Activated CD8-positive, alpha-beta memory T cell treated with anti-CD3 and anti-CD28 coated beads, Interleukin-2, amount 50 U/mL, for 1 hour (primary cell): ENCODE data around the gene FUT7.
"Not testable (repeated sequence)": the region's sequence is repeated elsewhere in the genome, so short reads cannot be mapped to it uniquely, and the experiment has no call there.

Source experiments
- DNase-seq: peaks from one replicate; pipeline ENCODE4 v3.0.0-alpha.2; 2020; ENCODE audit errors: extremely low read depth

The FUT7 gene

DNA sequence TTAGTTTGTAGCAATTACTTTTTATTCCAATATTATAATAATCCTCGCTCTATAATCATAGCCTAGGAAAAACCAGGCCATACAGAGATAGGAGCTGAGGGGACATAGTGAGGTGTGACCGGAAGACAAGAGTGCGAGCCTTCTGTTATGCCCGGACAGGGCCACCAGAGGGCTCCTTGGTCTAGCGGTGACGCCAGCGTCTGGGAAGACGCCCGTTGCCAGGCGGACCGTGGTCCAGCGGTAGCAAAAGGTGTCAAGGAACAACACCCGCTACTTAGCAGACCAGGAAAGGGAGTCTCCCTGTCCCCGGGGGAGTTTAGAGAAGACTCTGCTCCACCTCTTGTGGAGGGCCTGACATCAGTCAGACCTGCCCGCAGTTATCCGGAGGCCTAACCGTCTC, 27.6 kb downstream of the FUT7 start:
- not testable (repeated sequence) for DNase-seq

DNA sequence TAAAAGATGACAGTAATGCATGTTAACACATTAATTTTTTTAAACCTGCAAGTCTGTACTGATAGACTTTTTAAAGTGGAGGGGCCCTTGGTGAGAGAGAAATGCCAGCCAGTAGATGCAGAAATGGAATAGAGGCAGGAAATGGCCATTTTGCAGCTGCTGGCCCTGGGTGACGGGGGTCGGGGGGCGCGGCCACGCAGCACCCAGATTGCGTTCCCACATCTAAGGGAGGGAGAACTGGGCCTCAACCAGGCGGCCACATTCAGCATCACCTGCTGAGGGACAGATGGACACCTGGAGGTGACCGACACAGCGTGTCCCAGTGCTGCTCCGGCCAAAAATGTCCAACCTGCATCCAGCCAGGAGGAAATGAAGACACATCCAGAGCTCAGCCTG, 29.2 kb downstream of the FUT7 start:
- no peak for DNase-seq

DNA sequence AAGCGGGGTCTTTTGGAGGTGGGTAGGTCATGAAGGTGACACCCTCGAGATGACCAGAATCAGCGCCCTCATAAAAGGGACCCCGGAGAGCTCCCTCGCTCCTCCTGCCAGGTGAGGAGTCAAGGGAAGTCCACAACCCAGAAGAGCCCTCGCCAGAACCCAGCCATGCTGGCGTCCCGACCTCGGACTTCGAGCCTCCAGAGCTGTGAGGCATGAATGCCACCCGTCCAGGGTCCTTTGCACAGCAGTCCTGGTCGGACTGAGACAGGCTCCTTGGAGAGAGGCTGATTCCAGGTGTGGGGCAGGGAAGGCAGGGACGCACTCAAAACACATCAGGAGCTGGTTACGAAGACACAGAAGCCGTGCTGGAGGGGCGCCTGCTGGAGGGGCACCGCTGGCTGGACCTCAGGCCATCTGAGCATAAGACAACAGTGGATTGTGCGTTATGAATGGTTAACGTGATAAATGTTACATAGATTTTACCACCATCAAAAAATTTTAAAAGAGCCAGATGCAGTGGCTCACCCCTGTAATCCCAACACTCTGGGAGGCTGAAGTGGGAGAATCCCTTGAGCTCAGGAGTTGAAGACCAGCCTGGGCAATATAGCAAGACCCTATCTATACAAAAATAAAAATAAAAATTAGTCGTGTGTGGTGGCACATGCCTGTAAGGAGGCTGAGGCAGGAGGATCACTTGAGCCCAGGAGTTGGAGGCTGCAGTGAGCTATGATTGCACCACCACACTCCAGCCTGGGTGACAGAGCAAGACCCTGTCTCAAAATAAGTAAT, 29.8 kb downstream of the FUT7 start:
- DNase-seq: no peak

DNA sequence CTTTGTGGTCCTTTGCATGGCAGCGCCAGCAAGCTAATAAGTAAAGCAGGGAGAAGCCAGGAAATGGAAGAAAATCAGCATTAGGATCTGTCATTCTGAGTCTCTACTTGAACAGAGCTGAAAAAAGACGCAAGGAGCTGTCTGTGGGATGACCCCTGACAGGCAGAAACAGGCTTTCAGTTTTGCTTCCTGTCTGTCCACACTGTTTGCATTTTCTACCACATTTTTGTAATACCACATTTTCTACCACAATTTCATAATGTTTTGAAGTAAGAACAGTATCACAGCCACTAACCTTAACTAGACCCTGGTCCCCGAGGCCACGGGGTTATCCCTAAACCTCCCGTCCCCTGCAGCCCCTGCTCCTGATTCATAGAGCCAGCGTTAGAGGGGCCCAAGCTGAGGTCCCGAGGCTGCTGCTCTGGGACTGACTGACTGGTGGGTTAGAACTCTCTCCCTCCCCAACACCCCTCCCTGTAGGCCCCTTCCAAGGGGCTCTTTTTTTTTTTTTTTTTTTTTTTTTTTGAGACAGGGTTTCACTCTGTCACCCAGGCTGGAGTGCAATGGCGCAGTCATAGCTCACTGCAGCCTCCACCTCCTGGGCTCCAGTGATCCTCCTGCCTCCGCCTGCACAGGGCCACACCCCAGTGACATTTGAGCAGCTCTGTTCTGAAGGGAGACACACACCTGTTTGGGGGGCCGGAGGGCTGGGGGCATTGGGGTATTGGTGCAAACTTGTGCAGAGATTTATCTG, 31.5 kb downstream of the FUT7 start:
- no peak for DNase-seq

DNA sequence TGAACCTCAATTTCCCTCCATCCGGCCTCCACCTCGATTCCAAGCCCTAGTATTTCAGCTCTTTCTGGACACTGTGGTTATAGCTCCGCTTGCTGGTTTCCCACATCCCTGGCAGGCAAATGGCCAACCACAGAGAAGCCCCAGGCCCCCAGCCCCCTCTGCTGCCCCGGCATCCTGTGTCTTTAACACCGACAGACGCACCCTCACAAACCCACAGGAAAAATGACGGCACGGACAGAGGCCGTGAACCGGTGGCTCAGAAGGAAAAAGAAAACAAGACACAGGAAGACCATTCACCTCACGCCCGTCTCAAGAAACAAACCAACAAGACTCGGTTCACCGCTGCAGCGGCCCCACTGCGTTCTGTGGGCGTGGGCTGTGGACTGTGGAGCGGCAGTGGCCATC, 34.1 kb downstream of the FUT7 start:
- peak; percentile 19 for DNase-seq

DNA sequence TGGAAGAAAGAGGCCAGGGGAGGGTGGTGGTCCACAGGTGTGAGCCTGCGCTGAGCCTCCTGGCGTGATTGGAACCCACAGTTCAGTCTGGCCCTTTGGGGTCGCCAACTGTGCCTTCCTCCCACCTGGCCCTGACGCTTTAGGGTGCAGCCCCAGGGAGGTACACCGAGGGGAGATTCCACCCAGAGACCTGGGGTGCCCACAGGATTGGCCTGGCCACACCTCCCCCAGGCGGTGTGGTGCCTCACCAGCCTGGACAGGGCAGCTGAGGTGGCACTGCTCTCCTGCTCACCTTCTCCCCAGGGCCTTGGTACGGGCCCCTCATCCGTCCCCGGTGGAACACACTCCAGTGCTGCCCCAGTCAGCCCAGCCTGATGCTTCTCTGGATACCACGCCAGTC, 34.5 kb downstream of the FUT7 start:
- no peak for DNase-seq

DNA sequence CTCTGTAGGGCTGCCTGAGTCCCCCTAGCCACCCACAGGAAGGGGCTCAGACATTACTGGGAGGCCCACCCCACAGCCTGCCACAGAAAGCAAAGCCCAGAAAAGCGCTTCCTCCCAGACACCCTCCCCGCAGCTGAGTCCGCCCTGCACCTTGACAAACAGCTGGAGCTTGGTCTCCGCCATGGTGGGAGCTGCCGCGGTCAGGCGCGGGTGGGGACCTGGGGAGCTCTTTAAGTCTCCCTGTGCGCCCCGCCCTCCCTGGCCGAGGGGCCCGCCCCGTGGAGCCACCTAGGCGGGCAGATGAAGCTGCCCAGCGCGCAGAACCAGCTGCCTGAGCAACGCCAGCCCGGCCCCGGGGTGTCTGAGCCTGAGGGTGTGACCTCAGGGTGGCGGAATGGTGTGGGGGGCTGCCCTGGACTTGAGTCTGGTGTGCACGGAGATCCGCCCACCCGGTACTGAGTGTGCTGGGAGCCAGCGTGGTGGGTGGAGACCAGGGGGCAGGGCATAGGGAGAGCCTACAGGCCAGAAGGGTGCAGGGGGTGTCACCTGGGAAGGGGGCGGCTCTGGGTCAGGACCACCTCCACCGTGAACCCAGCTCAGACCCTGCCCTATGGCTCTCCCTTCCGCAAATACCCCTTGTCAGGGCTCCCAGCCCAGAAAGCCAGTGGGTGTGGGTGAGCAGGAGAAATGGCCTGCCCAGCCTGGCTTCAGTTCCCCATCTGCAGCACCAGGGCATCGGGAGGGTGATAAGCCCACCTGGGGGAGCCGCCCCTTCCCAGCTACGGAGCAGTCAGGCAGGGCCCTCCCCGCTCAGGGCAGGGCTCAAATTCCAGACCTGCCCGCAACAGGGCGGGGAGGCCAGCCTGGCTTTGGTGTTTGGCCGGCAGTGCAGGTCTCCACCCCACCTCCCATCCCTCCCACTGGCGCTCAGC, 35.3 kb downstream of the FUT7 start, which contains the start of gene CLIC3:
Gene CLIC3, minus strand, starts transcription at position 208 of the 932 bp plus-strand sequence. Its CDS starts 25 bp downstream, at position 183.
- DNase-seq: peak; percentile 27

DNA sequence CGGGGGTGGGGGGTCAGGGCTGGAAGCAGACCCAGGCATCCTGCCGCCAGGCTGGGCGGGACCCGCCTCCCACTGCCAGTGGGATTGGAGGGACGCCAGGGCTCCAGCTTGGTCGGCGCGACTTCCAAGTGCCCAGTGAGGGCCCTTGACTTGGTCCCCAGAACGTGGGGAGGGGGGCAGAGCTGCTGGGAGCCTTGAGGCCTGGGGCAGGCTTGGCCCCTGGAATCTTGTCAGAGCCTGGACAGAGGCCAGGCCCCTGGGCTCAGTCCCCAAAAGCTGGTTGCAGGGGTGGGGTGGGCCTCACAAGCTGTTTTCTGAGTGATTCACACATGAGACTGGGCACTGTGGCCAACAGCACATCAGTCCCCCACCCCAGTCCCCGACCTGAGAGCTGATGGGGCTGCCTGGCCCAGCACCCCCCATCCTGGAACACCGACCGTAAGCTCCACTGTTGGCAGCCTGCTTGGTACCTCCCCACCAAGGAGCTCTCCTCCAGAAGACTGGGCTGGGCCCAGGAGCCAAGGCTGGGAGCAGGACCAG, 36.0 kb downstream of the FUT7 start:
- no peak for DNase-seq

DNA sequence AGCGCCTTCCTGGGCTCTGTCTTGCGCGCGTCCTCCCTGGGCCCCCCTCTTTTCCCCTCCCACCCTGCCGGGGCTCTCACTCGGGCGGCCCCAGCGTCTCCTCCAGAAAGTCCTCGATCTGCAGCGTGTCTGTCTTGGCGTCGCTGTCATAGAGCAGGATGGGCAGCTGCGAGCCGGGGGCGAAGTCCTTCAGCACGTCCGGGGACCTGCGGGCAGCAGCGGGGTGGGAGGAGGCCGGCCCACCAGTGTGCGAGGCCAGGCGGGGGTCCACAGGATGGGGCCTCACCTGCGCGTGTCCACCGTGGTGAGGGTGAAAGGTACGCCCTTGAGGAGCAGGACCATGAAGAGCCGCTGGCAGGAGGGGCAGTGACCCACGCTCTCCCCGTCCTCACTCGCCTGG, 36.5 kb downstream of the FUT7 start:
- DNase-seq: no peak

DNA sequence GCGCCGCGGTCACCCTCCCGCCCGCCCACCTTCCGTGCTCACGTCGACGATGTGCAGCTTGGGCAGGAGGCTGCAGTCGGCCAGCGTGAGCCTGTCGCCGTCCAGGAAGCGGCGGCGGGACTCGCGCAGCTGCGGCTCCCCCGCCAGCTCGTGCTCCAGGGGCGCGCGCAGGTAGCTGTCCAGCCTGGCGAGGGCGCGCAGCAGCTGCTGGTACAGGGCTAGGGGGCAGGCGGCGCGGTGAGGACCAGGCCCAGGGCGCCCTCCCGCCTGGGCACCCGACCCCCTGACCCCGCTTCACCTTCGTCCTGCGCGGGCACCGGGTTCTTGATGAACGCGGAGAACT, 37.0 kb downstream of the FUT7 start:
- no peak for DNase-seq

DNA sequence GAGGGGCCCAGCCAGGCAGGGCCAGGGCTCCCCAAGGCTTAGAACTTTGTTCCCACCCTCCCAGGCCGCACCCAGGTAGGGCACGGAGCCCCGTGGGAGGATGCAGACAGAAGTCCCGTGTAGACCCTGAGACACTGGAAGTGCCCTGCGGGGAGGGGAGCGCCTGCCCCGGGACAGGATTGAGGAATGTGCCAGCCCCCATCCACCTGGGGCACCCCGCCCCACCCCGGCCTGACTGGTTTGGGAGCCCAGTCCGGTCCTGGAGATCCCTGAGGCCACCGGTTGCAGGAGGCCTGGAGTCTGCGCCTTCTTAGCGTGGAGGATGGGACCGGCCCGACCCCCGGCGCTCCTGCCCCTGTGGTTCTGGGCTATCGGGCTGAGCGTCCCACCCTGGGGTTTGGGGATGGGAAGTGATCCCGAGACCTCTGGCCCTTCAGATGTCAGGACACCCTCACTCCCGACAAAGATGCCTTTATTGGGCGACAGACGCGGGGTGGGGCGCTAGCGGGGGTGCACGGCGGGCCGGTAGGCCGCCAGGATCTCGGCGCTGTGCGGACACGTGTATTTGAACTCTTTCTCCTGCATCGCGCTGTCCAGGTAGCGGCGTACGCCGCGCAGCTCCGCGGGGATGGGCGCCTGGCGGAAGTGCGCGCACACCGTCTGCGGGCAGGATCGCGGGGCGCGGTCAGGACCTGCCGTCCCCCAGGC, 37.6 kb downstream of the FUT7 start:
- DNase-seq: no peak

DNA sequence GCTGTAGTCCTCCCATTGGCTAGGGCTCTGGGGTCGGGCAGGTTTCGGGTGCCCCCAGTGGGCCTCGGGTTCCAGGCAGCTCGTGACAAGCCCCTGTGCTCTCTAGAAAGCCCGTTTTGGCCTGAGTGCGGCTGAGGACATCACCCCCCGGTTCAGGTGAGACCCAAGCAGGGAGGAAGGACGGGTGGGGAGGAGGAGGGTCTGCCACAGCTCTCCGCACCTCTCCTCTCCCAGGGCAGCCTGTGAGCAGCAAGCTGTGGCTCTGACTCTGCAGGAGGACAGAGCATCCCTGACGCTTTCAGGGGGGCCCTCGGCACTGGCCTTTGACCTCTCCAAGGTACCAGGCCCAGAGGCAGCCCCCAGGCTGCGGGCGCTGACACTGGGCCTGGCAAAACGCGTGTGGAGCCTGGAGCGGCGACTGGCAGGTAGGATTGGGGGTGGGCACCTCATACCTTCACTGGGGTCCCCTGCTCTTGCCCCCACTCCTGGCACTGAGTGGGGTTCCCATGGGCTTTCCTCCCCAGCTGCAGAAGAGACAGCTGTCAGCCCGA, 39.0 kb downstream of the FUT7 start:
- DNase-seq: no peak

DNA sequence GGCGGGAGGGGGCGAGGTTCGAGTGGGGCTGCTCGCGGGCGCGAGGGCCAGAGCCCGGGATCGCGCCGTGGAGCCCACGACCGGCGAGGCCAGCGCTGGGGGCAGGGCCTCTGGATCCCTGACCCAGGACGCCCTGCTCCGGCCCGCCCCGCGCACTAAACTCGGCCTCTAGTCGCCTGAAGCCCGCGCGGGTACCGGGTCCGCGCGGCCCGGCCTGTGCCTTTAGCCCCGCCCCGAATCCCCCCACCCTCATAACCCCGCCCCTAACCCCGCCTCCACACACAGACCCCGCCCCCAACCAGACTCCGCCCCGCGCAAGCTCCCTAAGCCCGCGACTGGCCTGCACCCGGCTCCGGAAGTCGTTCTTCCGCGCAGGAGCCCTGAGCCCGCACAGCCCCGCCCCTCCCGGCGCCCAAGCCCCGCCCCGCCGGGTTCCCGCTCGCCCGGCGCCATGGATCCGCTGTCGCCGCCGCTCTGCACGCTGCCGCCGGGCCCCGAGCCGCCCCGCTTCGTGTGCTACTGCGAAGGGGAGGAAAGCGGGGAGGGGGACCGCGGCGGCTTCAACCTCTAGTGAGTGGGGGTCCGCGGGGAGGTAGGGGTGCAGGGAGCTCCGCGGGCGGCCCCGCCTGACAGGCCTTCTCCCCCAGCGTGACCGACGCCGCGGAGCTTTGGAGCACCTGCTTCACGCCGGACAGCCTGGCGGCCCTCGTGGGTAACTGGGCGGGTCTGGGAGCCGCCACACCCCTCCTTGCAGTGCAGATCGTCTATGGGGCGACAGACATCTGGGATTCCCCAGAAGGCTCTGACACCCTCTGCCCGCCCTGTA, 39.7 kb downstream of the FUT7 start, which contains the start of gene PAXX:
Gene PAXX, plus strand, starts transcription at position 430 of the 826 bp plus-strand sequence. Its CDS starts 22 bp downstream, at position 452.
- peak; percentile 76 for DNase-seq

DNA sequence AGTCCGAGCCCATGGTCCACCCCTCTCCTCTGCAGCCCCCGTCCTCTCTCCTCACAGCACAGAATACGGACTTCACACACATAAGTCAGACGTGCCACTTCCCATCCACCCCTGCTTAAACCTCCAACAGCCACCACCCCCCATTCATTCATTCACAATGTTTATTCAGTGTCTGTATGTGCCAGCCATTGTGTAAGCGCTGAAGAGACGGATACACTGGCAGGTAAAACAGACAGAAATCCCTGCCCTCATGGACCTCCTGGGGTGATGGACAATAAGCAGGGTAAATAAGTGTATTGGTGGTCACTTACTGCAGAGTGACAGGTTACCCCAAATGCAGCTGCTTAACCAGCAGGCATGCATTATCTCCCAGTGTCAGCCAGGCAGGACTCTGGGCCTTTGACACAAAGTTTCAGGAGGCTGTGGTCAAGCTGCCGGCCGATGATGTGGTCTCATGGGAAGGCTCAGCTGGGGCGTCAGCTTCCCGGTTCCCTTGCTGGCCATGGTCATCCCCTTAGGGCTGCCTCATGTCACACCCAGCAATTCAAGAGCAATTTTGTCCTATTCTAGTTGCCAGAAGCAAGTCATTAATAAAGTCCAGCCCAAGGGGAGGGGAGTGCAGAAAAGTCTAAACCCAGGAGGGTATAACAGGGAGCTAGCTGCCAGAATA, 41.5 kb downstream of the FUT7 start:
- no peak for DNase-seq

DNA sequence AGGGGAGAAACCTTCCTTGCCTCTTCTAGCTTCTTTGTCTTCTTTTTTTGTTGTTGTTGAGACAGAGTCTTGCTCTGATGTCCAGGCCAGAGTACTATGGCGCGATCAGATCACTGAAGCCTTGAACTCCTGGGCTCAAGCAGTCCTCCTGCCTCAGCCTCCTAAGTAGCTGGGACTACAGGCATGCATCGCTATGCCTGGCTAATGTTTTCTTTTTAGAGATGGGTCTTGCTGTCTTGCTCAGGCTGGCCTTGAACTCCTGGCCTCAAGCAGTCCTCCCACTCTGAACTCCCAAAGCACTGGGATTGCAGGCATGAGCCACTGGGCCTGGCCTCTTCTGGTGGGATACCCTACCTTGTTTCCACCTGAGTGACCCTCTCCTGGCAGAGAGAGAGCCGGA, 43.0 kb downstream of the FUT7 start:
- DNase-seq: no peak

DNA sequence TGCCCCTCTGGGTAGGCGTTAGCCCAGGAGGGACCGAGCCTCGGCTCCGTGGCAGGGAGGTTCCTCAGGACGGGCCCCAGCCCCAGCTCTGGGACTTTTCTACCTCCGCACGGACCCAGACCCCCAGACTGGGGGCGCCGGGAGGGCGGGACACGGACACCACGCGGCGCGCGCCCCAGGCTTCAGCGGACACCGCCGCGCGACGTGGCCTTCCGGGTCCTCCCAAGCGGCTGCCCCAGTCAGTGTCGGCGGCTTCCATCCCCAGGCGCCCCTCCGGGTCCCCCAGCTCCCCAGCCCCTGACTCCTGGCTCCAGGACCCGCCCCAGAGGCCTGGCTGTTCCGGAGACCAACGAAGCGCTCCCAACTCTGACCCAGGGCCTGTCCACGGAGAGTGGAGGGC, 46.0 kb downstream of the FUT7 start:
- no peak for DNase-seq

DNA sequence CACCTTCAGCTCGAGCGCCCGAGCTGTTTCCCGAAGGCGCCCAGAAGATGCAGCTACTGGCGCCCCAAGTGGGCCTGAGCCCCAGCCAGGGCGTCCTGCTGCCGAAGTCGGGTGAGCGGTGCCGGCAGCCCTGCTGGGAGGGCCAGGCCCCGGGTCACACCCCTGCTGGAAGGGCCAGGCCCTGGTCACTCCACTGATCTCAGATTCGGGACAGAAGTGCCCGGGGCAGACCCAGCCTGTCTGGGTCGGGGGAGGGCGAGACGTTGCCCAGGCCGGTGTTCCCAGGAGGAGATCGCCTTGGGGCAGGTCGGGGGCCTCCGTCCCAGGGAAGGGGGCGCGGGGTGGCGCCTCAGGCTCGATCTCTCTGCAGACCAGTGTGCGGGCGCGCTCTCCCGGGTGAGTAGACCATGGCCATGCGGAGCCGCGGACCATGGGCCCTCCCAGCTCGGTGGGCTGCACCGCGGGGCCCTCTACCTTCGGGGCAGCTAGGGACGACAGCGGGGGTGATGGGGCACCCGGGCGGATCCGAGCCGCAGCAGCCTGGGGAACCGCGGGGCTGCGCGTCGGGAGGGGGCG, 46.8 kb downstream of the FUT7 start:
- no peak for DNase-seq

DNA sequence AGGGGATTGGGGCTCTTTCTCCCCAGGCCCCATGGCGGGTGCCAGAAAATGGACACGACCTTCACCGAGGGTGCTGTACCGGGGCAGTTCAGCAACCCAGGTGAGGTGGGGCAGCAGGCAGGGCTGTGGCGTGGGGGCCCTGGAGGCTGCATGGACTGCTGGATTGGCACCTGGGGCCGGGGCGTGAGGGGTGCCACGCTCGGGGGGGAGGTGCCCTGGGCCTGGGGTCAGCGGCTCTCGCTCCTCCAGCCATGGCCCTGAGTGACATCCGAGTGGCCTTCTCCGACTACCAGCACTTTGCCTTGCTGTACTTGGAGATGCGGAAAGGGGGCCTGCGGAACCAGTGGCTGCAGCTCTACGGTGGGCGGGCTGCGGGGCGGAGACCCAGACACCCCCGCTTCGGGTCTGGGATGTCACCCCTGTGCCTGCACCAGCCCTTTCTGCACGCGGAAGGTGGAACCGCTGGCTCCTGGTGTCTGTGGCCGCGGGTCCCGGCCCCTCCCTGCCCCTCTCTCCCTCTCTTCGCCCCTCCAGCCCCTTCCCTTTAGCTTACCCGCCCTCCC, 47.3 kb downstream of the FUT7 start:
- no peak for DNase-seq
